ENCODE results near the gene GCLM.

Gene GCLM

DNA sequence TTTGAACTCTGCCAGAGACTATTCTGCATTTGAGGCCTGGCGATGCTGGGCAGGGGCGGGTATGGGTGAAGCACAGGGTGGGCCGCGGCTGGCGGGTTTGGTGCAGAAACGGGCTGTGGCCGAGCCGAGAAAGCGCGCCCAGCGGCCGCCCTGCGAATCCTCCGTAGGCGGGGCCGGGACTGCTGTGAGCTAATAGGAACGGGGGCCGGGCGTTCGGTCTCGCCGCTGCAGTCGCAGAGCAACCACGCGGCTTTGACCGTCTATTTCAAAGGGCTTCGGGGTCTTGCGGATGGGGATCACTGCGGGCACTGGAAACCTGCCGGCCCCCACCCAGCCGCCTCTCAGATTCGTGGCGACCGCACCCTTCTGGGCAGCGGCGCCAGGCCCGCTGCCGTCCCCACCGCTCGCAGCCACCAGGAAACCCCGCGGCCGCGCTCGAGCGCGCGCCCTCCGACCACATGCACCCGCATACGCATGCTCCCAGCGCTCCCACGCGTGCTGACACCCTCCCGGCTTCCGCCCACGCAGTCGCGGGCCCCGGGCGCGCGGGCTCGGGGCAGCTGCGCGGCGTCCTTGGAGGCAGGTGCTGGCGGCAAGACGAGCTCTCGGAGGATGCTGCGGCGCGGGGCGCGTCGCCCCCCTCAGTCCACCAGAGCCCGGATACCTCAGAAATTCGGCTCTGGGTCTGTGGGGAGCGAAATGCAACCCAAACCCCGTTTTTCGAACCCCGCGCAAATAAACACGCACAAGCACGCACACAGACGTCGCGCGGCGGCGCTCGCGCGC lies 62.8 kb downstream of the GCLM start:
- peak; percentile 84 for DNase-seq

DNA sequence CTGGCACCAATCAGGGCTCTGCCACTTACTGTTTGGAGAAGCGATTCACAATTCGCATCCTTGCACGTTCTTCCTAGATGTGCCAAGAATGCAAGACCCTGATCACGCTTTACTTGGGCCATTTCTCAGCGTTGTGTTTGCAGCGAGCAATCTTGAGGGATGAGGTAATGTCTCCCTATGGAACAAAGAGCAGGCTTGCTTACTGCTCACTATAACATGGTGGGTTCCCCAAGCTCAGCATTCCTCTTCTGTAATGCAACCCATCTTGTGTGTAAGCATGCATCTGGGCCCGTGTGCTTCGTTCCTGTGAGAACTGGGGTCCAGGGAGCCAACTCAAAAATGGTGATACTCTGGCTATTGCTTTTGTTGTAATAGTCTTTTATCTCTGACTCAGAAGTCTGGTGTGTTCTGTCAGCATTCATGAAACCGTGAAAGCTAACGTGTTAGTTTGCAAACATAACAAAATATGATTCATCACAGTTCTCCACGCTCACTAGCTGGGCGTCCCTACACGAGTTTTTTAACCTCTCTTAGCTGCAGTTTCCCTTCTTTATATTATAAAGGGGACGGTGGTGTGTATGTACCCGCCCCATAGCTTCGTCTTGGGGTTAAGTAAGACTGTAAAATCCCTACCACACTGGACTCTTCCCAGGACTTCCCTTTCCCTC lies 63.6 kb downstream of the GCLM start:
- peak; percentile 31 for DNase-seq

DNA sequence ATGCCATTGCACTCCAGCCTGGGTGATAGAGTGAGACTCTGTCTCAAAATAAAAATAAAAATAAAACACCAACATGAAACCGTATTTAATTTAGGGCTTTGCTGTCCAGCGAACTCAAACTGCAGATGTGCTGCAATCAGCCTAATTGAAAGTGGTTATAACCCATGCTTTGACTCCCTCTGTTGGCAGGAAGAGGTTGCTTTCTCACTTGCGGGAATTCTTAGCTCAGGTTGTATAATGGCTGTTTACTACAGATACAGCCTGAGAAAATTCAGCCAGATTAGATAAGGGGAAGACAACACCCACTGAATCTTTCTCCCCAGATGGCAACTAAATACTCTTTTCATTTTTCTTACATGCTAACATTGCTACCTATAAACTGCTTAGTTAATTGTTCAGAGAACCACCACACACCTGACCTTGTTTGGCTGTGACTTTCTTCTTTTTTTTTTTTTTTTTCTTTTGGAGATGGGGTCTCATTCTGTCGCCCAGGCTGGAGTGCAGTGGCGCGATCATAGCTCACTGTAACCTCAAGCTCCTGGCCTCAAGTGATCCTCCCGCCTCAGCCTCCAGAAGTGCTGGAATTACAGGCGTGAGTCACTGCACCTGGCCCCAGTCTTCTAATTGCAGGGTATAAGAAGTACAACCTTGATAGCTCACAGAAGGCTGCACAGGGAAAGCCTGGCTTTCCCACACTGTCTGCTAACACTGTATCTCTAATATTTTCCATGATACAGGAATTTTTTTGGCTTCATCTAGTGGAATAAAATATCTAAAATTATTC lies 64.8 kb downstream of the GCLM start:
- no peak for DNase-seq

DNA sequence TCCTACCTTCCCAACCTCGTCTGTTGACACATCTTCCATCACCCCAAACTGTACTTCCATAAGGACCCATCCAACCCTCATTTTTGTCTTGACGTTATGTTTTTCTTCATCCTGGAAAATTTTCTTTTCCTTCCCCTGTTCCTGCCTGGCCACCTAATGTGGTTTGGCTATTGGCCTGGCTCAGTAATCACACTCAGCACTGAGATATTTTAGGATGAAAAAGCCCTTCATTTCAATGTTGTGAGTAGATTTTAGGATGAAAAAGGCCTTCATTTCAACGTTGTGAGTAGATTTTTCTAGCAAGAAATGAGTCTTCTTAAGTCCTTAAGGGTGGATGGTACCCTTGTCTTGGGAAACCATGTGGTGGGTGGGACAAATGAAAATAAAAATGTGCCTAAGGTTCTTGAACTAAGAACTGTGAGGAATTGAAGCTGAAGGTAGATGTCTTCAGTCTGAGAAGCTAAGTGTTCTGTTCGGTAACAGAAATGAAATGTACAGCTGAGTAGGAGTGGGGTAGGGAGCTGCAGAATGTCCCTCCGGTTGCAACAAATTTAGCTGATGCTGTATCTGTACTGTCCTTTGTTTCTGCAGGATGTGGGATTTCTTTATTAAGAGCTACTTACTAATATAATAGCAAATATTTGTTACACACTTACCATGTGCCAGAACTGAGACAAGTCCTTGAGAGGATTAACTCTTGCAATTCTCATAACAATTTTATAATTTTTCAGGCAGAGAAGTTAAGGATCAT lies 66.3 kb downstream of the GCLM start:
- DNase-seq: no peak

DNA sequence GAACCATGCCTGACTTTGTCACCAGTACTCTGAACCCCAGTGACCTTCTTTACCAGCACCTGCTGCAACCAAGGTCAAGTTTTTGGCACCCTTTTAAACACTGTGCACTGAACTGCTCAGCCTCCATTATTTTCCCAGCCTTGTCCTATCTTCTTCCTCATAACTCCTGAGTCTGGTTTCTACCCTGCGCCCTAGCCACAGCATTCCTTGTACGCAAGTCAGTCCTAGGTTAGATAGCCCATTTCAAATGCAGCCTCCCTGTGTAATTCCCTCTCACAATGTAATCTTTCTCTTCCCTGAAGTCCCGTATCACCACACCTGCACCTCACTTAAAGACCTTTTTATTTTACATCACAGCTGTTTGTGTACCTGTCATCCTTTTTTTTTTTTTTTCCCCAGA lies 67.5 kb downstream of the GCLM start:
- no peak for DNase-seq

DNA sequence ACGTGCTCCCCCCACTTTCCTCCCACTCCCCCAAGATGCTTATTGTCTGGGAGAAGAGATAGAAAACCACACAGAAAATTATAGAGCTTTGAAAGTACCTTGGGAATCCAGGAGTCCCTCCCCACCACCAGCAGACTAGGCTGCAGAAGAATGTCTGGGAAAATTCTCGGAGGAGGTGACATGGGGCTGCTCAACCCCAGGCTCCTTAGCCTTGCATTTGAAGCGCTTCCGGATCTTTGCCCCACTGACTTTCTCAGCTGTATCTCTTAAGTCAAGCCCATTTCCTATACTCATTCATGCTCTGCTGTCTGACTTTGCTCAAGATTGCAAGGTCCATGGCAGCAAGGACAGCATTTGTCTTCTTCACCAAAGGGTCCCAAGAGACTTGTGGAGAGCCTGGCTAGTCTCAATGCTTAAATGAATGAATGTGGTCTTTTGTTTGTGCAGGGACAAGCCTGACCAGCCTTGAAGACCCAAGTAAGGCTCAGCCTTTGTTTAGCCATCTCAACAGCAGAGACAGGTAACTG lies 68.2 kb downstream of the GCLM start:
- no peak for DNase-seq

DNA sequence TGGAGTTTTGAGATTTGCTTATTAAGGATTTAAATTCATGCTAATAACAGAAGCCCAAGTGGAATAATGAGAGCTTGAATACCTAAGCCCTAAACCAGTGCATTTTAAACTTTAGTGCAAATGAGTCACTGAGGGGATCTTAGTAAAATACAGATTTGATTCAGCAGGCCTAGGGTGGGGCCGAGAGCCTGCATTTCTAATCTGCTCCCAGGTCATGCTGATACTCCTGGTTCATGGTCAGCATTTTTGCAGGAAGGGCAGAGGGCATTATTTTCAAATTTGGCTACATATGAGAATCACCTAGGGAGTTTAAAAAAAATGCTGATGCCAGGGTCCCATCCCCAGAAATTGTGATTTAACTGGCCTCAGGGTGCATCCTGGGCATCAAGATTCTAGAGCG lies 69.5 kb downstream of the GCLM start:
- DNase-seq: no peak

DNA sequence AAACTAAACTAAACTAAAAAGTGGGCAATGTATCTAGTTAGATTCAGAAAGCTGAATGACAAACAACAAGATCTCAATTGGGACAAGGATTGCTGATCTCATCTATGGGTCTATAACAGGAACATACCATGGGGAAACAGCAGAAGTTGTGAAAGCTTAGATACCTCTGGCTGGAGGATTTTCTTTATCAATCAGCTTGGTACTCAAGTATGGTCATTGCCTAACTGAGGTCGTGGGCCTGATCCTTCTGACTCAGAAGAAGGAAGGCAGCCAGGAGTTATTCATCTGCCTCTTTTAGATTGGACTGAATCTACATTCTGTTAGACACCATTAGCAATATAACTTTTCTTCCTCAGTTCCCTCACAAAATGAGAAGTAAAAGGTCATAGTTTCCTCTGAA lies 69.9 kb downstream of the GCLM start:
- no peak for DNase-seq

DNA sequence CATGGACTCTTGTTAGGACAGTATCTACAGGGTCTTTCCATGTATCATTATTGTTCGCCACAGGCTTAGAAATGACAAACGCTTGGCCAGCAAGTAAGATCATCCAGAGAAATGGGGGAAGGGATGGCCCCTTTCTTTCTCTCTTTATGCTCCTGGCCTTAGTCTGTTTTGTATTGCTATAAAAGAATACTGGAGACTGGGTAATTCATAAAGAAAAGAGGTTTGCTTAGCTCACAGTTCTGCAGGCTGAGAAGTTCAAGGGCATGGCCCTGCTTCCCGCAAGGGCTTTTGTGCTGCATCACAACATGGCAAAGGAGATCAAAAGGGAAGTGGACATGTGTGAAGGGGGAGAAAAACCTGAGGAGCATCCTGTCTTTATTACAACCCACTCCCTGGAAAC lies 71.3 kb downstream of the GCLM start:
- no peak for DNase-seq
